Measurements from ENCODE around the gene INHBE.
"Not testable (repeated sequence)": the region's sequence is repeated elsewhere in the genome, so short reads cannot be mapped to it uniquely, and the experiment has no call there.

Gene INHBE

DNA sequence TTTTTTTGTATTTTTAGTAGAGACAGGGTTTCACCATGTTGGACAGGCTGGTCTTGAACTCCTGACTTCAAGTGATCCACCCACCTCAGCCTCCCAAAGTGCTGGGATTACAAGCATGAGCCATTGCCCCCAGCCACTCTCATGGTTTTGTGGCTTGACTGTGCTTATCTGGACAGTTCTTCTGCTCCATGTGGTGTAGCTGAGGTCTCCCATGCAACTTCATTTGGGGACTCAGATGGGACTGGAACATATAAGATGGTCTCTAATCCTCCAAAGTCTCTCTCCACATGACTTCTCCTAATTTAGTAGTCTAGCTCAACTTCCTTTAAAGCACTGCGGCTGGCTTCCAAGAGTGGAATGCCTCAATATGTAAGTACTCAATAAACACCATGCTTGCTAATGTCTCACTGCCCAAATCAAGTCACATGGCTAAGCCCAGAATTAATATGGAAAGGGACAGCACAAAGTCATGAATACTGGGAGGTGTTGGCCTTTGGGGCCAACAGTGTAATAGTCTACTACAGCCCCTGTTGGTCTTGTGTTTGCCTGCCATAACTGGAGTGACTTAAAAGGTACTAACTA, 13.2 kb upstream of the INHBE start:
- no peak for DNase-seq

DNA sequence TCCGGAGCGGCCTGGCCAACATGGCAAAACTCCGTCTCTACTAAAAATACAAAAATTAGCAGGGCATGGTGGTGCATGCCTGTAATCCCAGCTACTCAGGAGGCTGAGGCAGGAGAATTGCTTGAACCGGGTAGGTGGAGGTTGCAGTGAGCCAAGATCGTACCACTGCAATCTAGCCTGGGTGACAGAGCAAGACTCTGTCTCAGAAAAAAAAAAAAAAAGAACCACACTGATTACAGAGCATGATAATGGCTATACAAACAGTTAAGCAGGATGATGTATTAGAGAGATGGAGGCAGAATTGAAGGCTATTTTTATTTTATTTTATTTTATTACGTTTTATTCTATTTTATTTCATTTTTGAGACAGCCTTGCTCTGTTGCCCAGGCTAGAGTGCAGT, 10.8 kb upstream of the INHBE start:
- not testable (repeated sequence) for DNase-seq

DNA sequence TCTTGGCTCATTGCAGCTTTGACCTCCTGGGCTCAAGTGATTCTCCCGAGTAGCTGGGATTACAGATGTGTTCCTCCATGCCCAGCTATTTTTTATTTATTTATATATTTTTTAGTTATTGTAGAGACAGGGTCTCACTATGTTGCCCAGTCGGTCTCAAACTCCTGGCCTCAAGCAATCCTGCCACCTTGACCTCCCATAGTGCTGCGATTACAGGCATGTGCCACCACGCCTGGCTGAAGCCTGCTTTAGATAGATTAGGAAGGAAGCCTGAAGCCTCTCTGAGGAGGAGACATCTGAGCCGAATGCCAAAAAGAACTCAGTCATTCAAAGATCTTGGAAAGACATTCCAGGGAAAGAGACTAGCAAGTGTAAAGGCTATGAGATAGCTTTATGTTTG, 10.4 kb upstream of the INHBE start:
- no peak for DNase-seq

DNA sequence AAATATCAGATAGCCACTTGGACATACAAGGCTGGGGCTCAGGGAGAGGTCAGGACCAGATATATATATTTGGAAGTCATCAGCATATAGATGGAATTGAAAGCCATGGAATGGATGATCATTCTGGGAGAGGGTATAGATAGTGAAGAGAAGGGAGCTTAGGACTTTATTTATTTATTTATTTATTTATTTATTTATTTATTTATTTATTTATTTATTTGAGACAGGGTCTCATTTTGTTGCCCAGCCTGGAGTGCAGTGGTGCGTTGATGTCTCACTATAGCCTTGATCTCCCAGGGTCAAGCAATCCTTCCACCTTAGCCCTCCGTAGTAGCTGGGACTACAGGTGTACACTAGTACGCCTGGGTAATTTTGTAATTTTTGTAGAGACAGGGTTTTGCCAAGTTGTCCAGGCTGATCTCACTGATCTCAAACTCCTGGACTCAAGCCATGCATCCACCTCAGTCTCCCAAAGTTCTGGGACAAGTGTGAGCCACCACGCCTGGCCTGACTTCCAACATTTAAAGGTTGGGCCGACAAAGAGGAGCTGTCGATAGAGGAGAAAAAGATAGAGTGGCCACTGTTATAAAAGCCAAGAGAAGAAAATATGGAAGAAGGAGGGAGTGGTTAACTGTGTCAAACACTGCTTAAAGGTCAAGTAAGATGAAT, 8.7 kb upstream of the INHBE start:
- DNase-seq, result no peak

DNA sequence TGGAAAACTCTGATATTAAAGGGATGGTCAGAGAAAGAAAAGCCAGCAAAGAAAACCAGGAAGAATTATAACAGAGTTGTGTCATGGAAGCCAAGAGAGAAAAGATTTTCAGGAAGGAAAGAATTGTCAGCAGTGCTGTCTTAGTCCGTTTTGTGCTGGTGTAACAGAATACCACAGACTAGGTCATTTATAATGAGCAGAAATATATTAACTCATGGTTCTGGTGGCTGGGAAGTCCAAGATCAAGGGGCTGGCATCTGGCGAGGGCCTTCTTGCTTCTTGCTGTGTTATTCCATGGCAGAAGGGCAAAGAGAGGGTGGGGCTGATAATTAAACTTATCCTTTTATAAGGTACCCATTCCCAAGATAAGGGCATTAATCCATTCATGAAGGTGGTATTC, 6.4 kb upstream of the INHBE start:
- DNase-seq, result no peak

DNA sequence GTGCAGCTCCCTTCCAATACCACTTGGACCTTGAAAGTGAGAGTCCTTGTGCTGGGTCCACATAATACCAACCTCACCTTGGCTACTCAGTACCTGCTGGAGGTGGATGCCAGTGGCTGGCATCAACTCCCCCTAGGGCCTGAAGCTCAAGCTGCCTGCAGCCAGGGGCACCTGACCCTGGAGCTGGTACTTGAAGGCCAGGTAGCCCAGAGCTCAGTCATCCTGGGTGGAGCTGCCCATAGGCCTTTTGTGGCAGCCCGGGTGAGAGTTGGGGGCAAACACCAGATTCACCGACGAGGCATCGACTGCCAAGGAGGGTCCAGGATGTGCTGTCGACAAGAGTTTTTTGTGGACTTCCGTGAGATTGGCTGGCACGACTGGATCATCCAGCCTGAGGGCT, 5.7 kb upstream of the INHBE start:
- no peak for DNase-seq

DNA sequence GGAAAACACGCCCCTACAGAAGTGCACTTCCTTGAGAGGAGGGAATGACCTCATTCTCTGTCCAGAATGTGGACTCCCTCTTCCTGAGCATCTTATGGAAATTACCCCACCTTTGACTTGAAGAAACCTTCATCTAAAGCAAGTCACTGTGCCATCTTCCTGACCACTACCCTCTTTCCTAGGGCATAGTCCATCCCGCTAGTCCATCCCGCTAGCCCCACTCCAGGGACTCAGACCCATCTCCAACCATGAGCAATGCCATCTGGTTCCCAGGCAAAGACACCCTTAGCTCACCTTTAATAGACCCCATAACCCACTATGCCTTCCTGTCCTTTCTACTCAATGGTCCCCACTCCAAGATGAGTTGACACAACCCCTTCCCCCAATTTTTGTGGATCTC, 5.0 kb upstream of the INHBE start:
- no peak for DNase-seq

DNA sequence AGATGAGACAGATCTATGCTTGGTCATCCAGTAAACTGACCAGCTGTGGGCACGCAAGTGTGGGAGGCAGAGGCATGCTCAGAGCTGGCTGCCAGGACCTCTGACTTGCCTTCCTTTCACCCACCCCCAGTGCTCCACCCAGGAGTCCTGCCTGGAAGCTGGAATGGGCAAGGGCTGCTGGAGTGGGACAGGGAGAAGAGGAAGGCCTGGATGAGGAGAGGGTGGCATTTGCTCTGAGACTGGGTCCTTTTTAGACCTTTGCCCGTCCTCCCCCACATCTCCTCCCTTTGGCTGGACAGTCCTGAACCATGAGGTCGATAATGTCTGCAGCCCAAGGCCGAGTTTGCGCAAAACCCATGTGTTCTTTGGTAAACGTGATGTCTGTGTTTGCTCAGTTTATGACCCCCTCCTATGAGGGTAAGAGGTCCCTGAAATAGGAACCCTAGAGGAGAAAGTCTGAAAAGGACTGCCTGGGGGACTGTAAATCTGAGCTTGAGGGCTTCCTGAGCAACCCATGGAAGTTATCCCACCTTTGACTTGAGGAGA, 3.8 kb upstream of the INHBE start:
- DNase-seq, result no peak

DNA sequence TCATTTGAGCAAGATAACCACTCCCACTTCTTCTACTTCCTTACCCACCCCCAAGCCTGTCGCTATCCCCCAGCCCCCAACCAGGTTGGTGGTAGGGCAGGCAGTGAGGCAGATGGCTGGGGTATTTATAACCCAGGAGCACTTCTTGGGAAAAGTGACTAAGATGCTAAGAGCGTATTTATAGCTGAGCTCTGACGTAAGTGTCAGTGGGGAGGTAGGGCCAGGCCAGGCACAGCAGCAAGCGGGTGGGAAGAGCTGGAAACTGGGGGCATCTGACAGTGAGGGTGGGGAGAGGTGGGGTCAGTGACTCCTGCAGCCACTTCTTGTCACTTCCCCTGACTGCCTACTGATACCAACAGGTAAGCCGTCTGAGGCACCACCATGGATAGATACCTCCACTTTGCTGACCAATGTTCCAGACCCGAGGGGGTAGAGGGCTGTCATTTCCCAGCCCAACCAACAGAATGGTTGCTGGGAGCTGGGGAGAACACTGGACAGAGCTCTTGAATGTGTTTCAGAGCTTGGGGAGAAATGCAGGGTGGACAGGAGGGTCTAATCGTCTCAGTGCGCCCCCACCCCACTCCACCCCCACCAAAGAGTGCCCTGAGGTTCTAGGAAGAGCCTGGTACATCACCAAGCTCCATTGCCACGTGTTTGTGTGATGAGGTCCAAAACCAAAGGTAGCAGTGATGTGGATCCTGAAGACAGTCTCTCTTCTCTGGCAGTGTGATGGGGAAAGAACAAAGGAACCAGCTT, 2.7 kb upstream of the INHBE start:
- DNase-seq, result no peak

DNA sequence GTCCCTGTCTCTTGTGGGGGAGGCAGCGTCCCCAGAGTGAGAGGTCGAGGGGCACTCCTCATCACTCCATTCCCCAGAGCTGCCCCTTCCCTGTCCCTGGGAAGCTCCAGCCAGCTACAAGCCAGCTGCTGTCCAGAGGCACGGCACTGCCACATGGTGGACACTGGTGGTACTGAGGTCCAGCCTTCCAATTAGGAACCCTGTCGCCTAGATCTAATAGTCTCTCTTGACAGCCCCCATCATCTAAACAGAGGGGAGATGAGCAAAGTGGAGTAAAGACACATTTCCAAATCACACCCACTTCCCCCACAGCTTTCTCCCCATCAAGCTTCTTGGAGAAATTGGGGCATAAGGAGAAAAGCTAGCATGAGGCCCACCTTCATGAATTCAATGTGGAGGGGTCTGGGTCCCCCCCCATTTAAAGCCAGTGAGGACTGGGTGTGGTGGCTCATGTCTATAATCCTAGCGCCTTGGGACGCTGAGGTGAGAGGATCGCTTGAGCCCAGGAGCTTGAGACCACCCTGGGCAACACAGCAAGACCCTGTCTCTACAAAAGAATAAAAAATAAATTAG, 2.1 kb upstream of the INHBE start:
- DNase-seq, result no peak

DNA sequence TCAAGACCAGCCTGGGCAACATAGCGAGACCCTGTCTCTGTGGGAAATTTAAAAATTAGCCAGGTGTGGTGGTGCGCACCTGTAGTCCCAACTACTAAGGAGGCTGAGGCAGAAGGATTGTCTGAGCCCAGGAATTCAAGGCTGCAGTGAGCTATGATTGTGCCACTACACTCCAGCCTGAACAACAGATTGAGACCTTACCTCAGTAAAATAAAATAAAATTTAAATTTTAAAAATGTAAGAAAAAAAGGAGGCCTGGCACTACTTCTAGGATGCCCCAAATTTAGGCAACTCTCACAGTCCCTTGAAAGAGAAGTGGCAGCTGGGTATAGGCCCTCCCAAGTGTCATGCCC, 918 bp upstream of the INHBE start:
- no peak for DNase-seq

DNA sequence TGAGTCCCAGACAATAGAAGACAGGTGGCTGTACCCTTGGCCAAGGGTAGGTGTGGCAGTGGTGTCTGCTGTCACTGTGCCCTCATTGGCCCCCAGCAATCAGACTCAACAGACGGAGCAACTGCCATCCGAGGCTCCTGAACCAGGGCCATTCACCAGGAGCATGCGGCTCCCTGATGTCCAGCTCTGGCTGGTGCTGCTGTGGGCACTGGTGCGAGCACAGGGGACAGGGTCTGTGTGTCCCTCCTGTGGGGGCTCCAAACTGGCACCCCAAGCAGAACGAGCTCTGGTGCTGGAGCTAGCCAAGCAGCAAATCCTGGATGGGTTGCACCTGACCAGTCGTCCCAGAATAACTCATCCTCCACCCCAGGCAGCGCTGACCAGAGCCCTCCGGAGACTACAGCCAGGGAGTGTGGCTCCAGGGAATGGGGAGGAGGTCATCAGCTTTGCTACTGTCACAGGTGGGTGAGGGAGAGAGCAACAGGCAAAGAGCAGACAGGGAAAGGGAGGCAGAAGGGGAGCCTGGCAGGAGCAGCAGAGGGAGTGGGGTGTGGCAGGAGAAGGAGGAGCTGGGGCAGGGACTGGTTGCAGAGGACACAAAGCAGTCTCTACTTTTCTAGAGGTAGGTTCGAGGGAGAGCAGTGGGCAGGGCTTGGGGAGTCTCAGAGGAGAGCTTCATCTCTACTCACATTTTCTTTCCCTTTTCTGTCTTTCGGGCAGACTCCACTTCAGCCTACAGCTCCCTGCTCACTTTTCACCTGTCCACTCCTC, 452 bp downstream of the INHBE start:
- no peak for DNase-seq

DNA sequence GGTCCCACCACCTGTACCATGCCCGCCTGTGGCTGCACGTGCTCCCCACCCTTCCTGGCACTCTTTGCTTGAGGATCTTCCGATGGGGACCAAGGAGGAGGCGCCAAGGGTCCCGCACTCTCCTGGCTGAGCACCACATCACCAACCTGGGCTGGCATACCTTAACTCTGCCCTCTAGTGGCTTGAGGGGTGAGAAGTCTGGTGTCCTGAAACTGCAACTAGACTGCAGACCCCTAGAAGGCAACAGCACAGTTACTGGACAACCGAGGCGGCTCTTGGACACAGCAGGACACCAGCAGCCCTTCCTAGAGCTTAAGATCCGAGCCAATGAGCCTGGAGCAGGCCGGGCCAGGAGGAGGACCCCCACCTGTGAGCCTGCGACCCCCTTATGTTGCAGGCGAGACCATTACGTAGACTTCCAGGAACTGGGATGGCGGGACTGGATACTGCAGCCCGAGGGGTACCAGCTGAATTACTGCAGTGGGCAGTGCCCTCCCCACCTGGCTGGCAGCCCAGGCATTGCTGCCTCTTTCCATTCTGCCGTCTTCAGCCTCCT, 1.1 kb downstream of the INHBE start:
- no peak for DNase-seq

DNA sequence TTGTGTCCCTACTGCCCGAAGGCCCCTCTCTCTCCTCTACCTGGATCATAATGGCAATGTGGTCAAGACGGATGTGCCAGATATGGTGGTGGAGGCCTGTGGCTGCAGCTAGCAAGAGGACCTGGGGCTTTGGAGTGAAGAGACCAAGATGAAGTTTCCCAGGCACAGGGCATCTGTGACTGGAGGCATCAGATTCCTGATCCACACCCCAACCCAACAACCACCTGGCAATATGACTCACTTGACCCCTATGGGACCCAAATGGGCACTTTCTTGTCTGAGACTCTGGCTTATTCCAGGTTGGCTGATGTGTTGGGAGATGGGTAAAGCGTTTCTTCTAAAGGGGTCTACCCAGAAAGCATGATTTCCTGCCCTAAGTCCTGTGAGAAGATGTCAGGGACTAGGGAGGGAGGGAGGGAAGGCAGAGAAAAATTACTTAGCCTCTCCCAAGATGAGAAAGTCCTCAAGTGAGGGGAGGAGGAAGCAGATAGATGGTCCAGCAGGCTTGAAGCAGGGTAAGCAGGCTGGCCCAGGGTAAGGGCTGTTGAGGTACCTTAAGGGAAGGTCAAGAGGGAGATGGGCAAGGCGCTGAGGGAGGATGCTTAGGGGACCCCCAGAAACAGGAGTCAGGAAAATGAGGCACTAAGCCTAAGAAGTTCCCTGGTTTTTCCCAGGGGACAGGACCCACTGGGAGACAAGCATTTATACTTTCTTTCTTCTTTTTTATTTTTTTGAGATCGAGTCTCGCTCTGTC, 1.8 kb downstream of the INHBE start:
- DNase-seq, result no peak

DNA sequence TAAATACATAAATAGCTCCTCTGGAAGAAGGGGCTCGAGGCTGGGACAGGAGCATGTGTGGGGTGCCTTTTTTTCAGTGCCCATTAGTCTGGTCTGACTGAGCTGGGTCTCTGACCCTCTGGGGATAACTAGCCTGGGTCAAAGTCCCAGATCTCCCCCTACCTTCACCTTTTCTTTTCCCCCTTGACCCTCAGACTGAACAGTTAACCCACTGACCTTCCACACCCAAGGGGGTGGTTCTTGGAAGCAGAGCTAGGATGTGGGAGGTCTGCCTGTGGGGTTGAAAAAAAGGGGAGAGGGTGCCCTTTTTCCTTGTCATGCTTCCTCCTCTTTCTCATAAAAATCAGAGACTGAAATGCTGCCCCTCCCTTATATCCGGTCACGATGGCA, 3.6 kb downstream of the INHBE start:
- DNase-seq, result no peak

DNA sequence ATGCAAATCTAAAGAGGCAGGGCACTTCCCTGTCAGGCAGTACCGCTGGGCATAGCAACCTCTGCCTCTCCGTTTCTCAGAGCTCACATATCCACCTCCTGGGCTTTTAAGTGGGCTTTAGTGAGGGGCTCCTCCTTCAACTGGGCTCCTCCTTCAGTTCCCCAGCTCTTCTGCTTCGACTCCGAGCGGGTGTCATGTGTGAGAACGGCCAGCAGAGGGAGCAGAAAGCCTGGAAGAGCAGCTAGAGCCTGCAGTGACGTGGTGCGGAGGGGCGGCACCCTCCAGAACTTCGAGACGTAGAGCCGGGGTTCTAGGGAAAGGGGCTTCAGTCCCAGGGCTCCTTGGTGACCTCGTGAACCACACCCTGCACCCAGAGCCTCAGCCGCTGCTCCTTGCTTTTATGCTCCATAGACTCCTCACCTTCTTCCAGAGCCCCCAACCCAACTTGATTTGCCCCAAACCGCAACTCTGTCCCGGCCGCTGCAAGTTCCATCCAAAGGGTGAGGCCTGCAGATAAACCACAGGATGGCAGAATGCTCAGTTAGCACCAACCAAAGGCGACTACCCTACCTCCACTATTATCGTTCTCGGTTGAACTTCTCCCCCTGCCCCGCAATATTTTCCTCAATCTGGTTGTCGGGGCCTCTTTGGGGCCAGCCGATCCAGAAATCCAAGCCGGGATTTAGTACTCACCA, 4.1 kb downstream of the INHBE start:
- peak; percentile 70 for DNase-seq

DNA sequence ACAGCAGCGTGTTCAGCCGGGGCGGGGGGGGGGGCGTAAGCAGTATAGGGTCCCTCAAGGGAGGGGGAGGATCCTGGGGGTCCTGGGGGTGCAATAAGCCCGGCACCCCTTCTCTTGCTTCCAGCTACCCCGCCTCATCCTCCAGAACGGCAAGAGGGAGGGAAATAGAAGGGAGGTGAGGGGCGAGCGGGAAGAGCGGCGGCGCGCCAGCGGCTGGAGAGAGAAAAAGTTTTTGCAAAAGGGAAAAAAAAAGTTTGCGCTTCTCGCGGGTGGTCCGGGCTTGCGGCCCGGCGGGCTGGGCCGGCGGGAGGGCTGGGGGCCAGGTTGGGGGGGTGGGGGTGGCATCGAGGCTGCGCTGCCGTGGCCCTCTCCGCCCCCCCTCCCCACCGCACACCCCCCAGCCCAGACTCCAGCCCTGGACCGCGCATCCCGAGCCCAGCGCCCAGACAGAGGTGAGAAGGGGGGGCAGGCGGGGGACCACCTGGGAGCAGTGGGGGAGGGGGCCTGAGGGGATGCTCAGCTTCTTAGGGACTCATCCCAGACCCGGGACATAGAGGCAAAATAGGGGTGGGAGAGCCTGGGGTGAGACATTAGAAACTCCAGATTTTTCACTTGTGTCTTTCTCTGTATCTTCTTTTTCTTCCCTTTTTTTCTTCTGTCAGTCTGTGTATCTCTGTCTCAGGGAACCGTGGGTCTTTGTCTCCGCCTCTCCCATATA, 4.8 kb downstream of the INHBE start, which contains the start of gene GLI1:
GLI1 (plus strand) TSS at position 36 of the 718 bp plus-strand sequence. CDS start 3,907 bp downstream, outside the sequence.
- no peak for DNase-seq

DNA sequence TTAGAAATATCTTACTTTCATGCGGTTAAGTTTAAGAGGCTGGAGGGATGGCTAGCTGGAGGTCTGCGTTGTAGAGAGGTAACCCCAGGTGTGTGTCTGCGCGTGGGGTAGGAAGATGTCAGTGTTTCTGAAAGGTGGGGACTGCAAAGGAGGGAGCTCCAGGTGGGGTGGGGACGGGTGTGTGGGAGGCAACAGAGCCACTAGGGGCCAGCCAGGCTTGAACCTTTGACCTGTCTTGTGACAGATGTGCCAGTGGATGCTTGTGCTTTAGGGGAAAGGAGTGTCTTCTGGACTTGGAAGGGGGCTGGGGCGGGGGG, 5.3 kb downstream of the INHBE start:
- DNase-seq, result no peak

DNA sequence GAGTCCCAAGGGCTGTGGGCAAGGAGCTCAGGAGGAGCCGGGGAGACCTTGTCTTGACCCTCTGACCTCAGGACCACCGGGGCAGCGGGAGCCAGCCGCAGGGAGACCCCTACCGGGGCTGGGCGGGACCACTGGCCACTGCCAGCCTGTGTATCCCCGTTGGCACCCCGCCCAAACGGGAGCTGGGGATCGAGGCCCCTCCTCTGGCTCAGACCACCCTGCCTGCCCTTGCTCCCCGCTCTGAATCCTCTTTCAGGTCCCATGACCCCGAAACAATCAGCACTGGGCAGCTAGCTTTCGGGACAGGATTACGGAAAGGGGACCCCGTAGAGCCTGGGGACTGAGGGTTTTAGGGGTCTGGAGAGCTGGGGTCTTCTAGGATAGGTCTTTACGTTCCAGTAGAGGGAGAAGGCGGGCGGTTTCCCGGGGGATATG, 5.8 kb downstream of the INHBE start:
- no peak for DNase-seq

DNA sequence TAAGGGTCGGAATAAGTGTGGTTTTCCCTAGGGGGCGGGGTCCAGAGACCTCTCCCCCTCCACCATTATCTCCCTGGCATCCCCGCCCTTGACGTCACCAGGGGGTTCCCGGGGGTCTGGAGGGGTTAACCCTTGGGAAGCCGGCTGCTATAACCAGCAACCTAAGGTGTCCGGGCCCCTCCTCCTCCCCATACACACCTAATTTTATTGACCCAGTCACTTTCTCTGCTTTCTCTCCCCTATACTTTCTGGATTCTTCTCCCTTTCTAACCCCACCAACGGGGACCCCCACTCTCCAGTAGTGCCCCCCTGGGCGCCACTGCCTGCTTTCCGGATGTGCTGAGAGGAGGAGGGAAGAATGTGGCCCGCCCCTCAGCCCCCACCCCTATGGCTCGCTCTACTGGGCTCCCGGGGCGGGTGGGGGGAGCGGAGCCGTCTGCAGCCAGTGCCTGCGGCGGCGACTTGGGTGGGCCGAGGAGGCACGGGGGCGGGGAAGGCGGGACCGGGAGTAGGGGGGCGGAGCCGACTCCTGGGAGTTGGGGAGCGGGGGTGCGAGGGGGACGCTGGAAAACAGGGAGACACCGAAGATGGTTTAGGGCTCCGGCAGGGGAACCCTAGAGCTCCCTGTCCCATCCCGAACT, 6.3 kb downstream of the INHBE start:
- DNase-seq, result no peak
